K562 (cell line): ENCODE data around the gene GABPB1. TPM values are rescaled to one million over a fixed set of nuclear protein-coding genes. Genes with fewer than 3 reads are reported as not detected.

Experiments
- ATF7 ChIP-seq: fragments of 450-650 bp; IDR thresholded peaks from 2 replicates; pipeline ENCODE4 v1.7.1; 2014; ENCODE audit warnings: mild to moderate bottlenecking, moderate library complexity
- CTCFL ChIP-seq: IDR thresholded peaks from 2 replicates; pipeline ENCODE4 v1.6.1; 2011; ENCODE audit warnings: borderline replicate concordance, low read depth, mild to moderate bottlenecking, moderate library complexity, low read length; ENCODE audit not compliant: insufficient read depth, poor library complexity, severe bottlenecking
- GATAD2A ChIP-seq: fragments of 450-650 bp; IDR thresholded peaks from 2 replicates; pipeline ENCODE4 v1.6.1; 2017
- IFI16 ChIP-seq: fragments of 250-450 bp; sonication (Bioruptor Pico); IDR thresholded peaks from 2 replicates; pipeline ENCODE4 v2.1.2; 2022; ENCODE audit warnings: mild to moderate bottlenecking, inconsistent platforms
- MEIS2 ChIP-seq: fragments of 450-650 bp; IDR thresholded peaks from 2 replicates; pipeline ENCODE4 v1.6.1; 2014; ENCODE audit warnings: mild to moderate bottlenecking; ENCODE audit not compliant: partially characterized antibody
- PHB ChIP-seq: fragments of 250-450 bp; sonication (Bioruptor Pico); IDR thresholded peaks from 2 replicates; pipeline ENCODE4 v1.5.0; 2021
- RAD21 ChIP-seq, 2 experiments: fragments of 250-450 bp in 1 of 2; fragments of 450-650 bp in 1 of 2; sonication (Bioruptor Pico) in 1 of 2; formaldehyde crosslinking in 1 of 2; IDR thresholded peaks in 1 of 2; conservative IDR thresholded peaks in 1 of 2; 2 replicates each; pipeline versions ENCODE4 v1.4.0 to v1.8.0; 2020 to 2022; ENCODE audit warnings: mild to moderate bottlenecking in 2 of 2, moderate library complexity in 1 of 2
- ZFP30 ChIP-seq: fragments of 250-450 bp; sonication (Bioruptor Pico); IDR thresholded peaks from 2 replicates; pipeline ENCODE4 v1.8.0; 2022; ENCODE audit warnings: moderate library complexity, mild to moderate bottlenecking, inconsistent platforms, borderline replicate concordance
- ZNF398 ChIP-seq: fragments of 250-450 bp; sonication (Bioruptor Pico); IDR thresholded peaks from 2 replicates; pipeline ENCODE4 v1.8.0; 2021; ENCODE audit warnings: moderate library complexity, mild to moderate bottlenecking, inconsistent platforms
- ZNF449 ChIP-seq: fragments of 250-450 bp; sonication (Bioruptor Pico); IDR thresholded peaks from 2 replicates; pipeline ENCODE4 v1.8.0; 2022; ENCODE audit warnings: moderate library complexity, mild to moderate bottlenecking, inconsistent platforms
- ZNF609 ChIP-seq: sonication (generic); formaldehyde crosslinking; IDR thresholded peaks from 2 replicates; pipeline ENCODE4 v1.8.1; 2023; ENCODE audit warnings: missing genetic modification reagents, mild to moderate bottlenecking, borderline replicate concordance
- polyA plus RNA-seq, 8 experiments: library from polyadenylated mRNA; depleted of rRNA in 4 of 8; stranded (reverse) in 5 of 8; unstranded in 3 of 8; fragments of >200 nt; fragmentation: Nextera tagmentation in 2 of 8; fragmentation: Illumina TruSeq in 1 of 8; extraction: Ambion mirVana in 2 of 8; extraction: Trizol in 1 of 8; gene quantifications; 2 replicates each; pipeline versions ENCODE4 v1.2.1 to v1.2.3, GENCODE V29; 2011 to 2014; ENCODE audit warnings: inconsistent platforms in 1 of 8, missing spikeins in 1 of 8
- total RNA-seq, 7 experiments: library from RNA; depleted of rRNA in 6 of 7; stranded (reverse); fragments of >200 nt in 6 of 7; fragmentation: Illumina TruSeq in 2 of 7; extraction: Trizol in 2 of 7; gene quantifications; 2 replicates each; pipeline versions ENCODE4 v1.2.1 to v1.2.3, GENCODE V29; 2011 to 2021; ENCODE audit warnings: low replicate concordance in 1 of 7

GABPB1 gene
- total and polyA plus RNA-seq, 9 of the 15 experiments (the other 6 are each of a cell fraction or from before 2014, with no cell fraction given) = 11.8 to 42.3 (median 33.2) TPM

- TF ChIP-seq CTCFL = peak; percentile 54
- no peak for TF ChIP-seq IFI16
- no peak for TF ChIP-seq ZNF449 (CRISPR knock-in tag)
- no peak for TF ChIP-seq ZNF609
- no peak for TF ChIP-seq ZFP30 (CRISPR knock-in tag)
- TF ChIP-seq ATF7 = no peak
- TF ChIP-seq MEIS2 = peak; percentile 76
- no peak for TF ChIP-seq ZNF398 (CRISPR knock-in tag)
- no peak for TF ChIP-seq PHB (CRISPR knock-in tag)
- no peak for TF ChIP-seq GATAD2A
- TF ChIP-seq RAD21 (CRISPR knock-in tag; conservative IDR thresholded peaks at IDR 0.05 in 1 of 2, IDR thresholded peaks at IDR 0.05 in 1 of 2) = peak in 1 of 2 experiments; percentile 37; a peak in 2 of 4 replicates
- TF ChIP-seq, all 486 proteins: peak for 10
Measured at GRCh38 chr15:50358845-50359244, 3.8 kb upstream of the GABPB1 start (continued).
